HFFc6 (cell line): ENCODE results near the gene GLRX5. TPM values are rescaled to one million over a fixed set of nuclear protein-coding genes. Genes with fewer than 3 reads are reported as not detected.

Experiments
- DNase-seq: peaks from one replicate; pipeline ENCODE4 v3.0.0-alpha.2; 2018
- H3K27ac Mint-ChIP-seq: 2 replicates; pipeline ENCODE4 v1.8.0; 2020; ENCODE audit warnings: mild to moderate bottlenecking, mixed read lengths
- H3K27me3 Mint-ChIP-seq: 2 replicates; pipeline ENCODE4 v1.8.0; 2021; ENCODE audit warnings: mild to moderate bottlenecking, moderate library complexity, mixed read lengths; ENCODE audit not compliant: insufficient read depth
- H3K36me3 Mint-ChIP-seq: 2 replicates; pipeline ENCODE4 v1.8.0; 2021; ENCODE audit warnings: low read depth, mixed read lengths
- H3K4me1 Mint-ChIP-seq: 2 replicates; pipeline ENCODE4 v1.8.0; 2020; ENCODE audit warnings: low read depth, mixed read lengths
- H3K4me3 Mint-ChIP-seq: 2 replicates; pipeline ENCODE4 v1.8.0; 2020; ENCODE audit warnings: mild to moderate bottlenecking, moderate library complexity, mixed read lengths
- H3K9me3 Mint-ChIP-seq: 2 replicates; pipeline ENCODE4 v1.8.0; 2020; ENCODE audit warnings: mild to moderate bottlenecking, mixed read lengths
- CTCF ChIP-seq: fragments of 200-600 bp; sonication (generic); IDR thresholded peaks from 2 replicates; pipeline ENCODE4 v1.5.0; 2021; ENCODE audit warnings: antibody characterized with exemption, mild to moderate bottlenecking
- long read RNA-seq: library from polyadenylated mRNA; unstranded; transcript quantifications from one replicate; pipeline ENCODE4 v2.0.0, GENCODE V29; 2019
- total RNA-seq, 6 experiments: library from RNA; stranded (reverse); fragmentation: NEBNext Ultra II Directional; extraction: Animal tissue kit (Norgen Biotek cat#: 25700); gene quantifications; 2 replicates in 1 of 6; 3 replicates in 5 of 6; pipeline ENCODE4 v1.2.3, GENCODE V29; 2021

The GLRX5 gene
- total RNA-seq = 10 to 100 TPM; 38.7 to 47.2 (median 43.8) TPM
- long read RNA-seq, transcript GLRX5-201 (2 exons, 1,564 nt) = major isoform, 5 of 6 reads
- long read RNA-seq, partial matches to known transcripts = 0 of 6 reads
- long read RNA-seq, other reads (novel, unspliced or antisense) = 1 of 6 reads

- Mint-ChIP-seq H3K4me1 (peaks cover 72% of the 10 kb centered on the region), H3K36me3 (peaks cover 10% of the 10 kb centered on the region), H3K27ac (peak within 1 kb of the TSS; percentile 93), H3K4me3 (peak within 1 kb of the TSS; percentile 91), H3K27me3 (peaks cover 3% of the 10 kb centered on the region; the same call in 1 of the 2 replicates), H3K9me3 (no peaks in the 10 kb centered on the region)
- peak; percentile 100 for DNase-seq
- peak; percentile 34 for TF ChIP-seq CTCF
Measured at GRCh38 chr14:95534299-95535225, at the start of gene GLRX5. TSS of gene GLRX5 (plus strand) at chr14:95535050. CDS start at chr14:95535090, 40 bp downstream.

GRCh38 chr14:95485222-95485819 is 49.5 kb upstream of the GLRX5 start:
- peaks cover 1% of the 10 kb centered on the region; the same call in 1 of the 2 replicates for H3K36me3 Mint-ChIP-seq
- H3K4me3 Mint-ChIP-seq = no peak overlapping the region
- TF ChIP-seq CTCF = no peak
- DNase-seq = peak; percentile 15
- no peaks in the 10 kb centered on the region; the same call in 1 of the 2 replicates for H3K27me3 Mint-ChIP-seq
- peaks cover 67% of the 10 kb centered on the region for H3K4me1 Mint-ChIP-seq
- H3K27ac Mint-ChIP-seq = peak overlapping the region; percentile 63
- no peaks in the 10 kb centered on the region for H3K9me3 Mint-ChIP-seq

- no peaks in the 10 kb centered on the region; the same call in 1 of the 2 replicates for H3K27me3 Mint-ChIP-seq
- H3K4me1 Mint-ChIP-seq = peaks cover 57% of the 10 kb centered on the region
- DNase-seq = no peak
- TF ChIP-seq CTCF = no peak
- peaks cover 4% of the 10 kb centered on the region for H3K9me3 Mint-ChIP-seq
- peaks cover 4% of the 10 kb centered on the region; the same call in 1 of the 2 replicates for H3K36me3 Mint-ChIP-seq
- H3K27ac Mint-ChIP-seq = no peak overlapping the region
- no peak overlapping the region for H3K4me3 Mint-ChIP-seq
Measured at GRCh38 chr14:95486875-95487668, 47.8 kb upstream of the GLRX5 start.

- no peaks in the 10 kb centered on the region; the same call in 1 of the 2 replicates for H3K27me3 Mint-ChIP-seq
- H3K36me3 Mint-ChIP-seq = peaks cover 7% of the 10 kb centered on the region; the same call in 1 of the 2 replicates
- peaks cover 53% of the 10 kb centered on the region for H3K4me1 Mint-ChIP-seq
- H3K9me3 Mint-ChIP-seq = peaks cover 5% of the 10 kb centered on the region
- H3K27ac Mint-ChIP-seq = no peak overlapping the region
- no peak for TF ChIP-seq CTCF
- H3K4me3 Mint-ChIP-seq = no peak overlapping the region
- no peak for DNase-seq
Measured at GRCh38 chr14:95487669-95488084, 47.2 kb upstream of the GLRX5 start.
